K562 (cell line): ENCODE results near the gene GYS1. TPM values are rescaled to one million over a fixed set of nuclear protein-coding genes. Genes with fewer than 3 reads are reported as not detected.

Experiments used
- BRD4 ChIP-seq: fragments of 200-600 bp; sonication (generic); IDR thresholded peaks from 2 replicates; pipeline ENCODE4 v1.6.1; 2017; ENCODE audit warnings: inconsistent platforms
- CSDE1 ChIP-seq, 2 experiments: fragments of 450-650 bp; IDR thresholded peaks; 2 replicates each; pipeline ENCODE4 v1.6.1; 2016; ENCODE audit warnings: mild to moderate bottlenecking in 1 of 2
- EGR1 ChIP-seq: fragments of 450-650 bp; conservative IDR thresholded peaks from 2 replicates; pipeline ENCODE4 v1.6.1; 2017; ENCODE audit warnings: mild to moderate bottlenecking
- ELF1 ChIP-seq: fragments of 200-800 bp; sonication (Bioruptor generic); IDR thresholded peaks from 2 replicates; pipeline ENCODE4 v1.6.1; 2016; ENCODE audit warnings: missing genetic modification characterization, missing compliant biosample characterization
- KDM5B ChIP-seq: fragments of 200-600 bp; sonication (generic); IDR thresholded peaks from 2 replicates; pipeline ENCODE4 v1.6.1; 2012; ENCODE audit warnings: low read depth, mild to moderate bottlenecking, moderate library complexity, low read length, control low read depth, inconsistent platforms; ENCODE audit not compliant: insufficient replicate concordance
- MTA2 ChIP-seq: fragments of 450-650 bp; IDR thresholded peaks from 2 replicates; pipeline ENCODE4 v1.6.1; 2016; ENCODE audit warnings: low read depth
- NONO ChIP-seq, 2 experiments: fragments of 200-400 bp in 1 of 2; fragments of 450-650 bp in 1 of 2; formaldehyde crosslinking in 1 of 2; IDR thresholded peaks; 2 replicates each; pipeline ENCODE4 v1.6.1; 2017; ENCODE audit warnings: low read depth in 2 of 2, mild to moderate bottlenecking in 2 of 2, moderate library complexity in 2 of 2, low read length in 1 of 2
- SRSF3 ChIP-seq: fragments of 200-400 bp; formaldehyde crosslinking; IDR thresholded peaks from 2 replicates; pipeline ENCODE4 v1.6.1; 2016; ENCODE audit warnings: mild to moderate bottlenecking, low read length, moderate library complexity; ENCODE audit not compliant: insufficient read depth
- TAF1 ChIP-seq: IDR thresholded peaks from 2 replicates; pipeline ENCODE4 v1.6.1; 2011; ENCODE audit warnings: mild to moderate bottlenecking, low read length, moderate library complexity; ENCODE audit not compliant: insufficient read depth, control insufficient read depth, severe bottlenecking; ENCODE audit errors: extremely low read depth
- TCF3 ChIP-seq: sonication (generic); formaldehyde crosslinking; IDR thresholded peaks from 2 replicates; pipeline ENCODE4 v1.4.0; 2020; ENCODE audit warnings: mild to moderate bottlenecking, missing genetic modification reagents
- TRIM25 ChIP-seq: fragments of 450-650 bp; IDR thresholded peaks from 2 replicates; pipeline ENCODE4 v1.7.0; 2016; ENCODE audit warnings: borderline replicate concordance
- ZNF282 ChIP-seq: sonication (generic); formaldehyde crosslinking; IDR thresholded peaks from 2 replicates; pipeline ENCODE4 v1.8.1; 2023; ENCODE audit warnings: missing genetic modification reagents
- polyA plus RNA-seq, 8 experiments: library from polyadenylated mRNA; depleted of rRNA in 4 of 8; stranded (reverse) in 5 of 8; unstranded in 3 of 8; fragments of >200 nt; fragmentation: Nextera tagmentation in 2 of 8; fragmentation: Illumina TruSeq in 1 of 8; extraction: Ambion mirVana in 2 of 8; extraction: Trizol in 1 of 8; gene quantifications; 2 replicates each; pipeline versions ENCODE4 v1.2.1 to v1.2.3, GENCODE V29; 2011 to 2014; ENCODE audit warnings: inconsistent platforms in 1 of 8, missing spikeins in 1 of 8
- total RNA-seq, 7 experiments: library from RNA; depleted of rRNA in 6 of 7; stranded (reverse); fragments of >200 nt in 6 of 7; fragmentation: Illumina TruSeq in 2 of 7; extraction: Trizol in 2 of 7; gene quantifications; 2 replicates each; pipeline versions ENCODE4 v1.2.1 to v1.2.3, GENCODE V29; 2011 to 2021; ENCODE audit warnings: low replicate concordance in 1 of 7
- TF ChIP-seq, protein P1 (sequence below): fragments of 450-650 bp; IDR thresholded peaks from 2 replicates; pipeline ENCODE4 v1.6.1; 2017; ENCODE audit warnings: antibody characterized with exemption

Gene GYS1
- total and polyA plus RNA-seq, 9 of the 15 experiments (the other 6 are each of a cell fraction or from before 2014, with no cell fraction given), result 1.9 to 31.1 (median 15.2) TPM

GRCh38 chr19:48954595-48955307, 38.4 kb downstream of the GYS1 start, which contains the start of gene BAX (continued):
- peak; percentile 59 for TF ChIP-seq TAF1
- peak; percentile 53 for TF ChIP-seq TCF3
- TF ChIP-seq ZNF282 (CRISPR knock-in tag), result no peak
- TF ChIP-seq ELF1, result no peak
- TF ChIP-seq, protein P1, sequence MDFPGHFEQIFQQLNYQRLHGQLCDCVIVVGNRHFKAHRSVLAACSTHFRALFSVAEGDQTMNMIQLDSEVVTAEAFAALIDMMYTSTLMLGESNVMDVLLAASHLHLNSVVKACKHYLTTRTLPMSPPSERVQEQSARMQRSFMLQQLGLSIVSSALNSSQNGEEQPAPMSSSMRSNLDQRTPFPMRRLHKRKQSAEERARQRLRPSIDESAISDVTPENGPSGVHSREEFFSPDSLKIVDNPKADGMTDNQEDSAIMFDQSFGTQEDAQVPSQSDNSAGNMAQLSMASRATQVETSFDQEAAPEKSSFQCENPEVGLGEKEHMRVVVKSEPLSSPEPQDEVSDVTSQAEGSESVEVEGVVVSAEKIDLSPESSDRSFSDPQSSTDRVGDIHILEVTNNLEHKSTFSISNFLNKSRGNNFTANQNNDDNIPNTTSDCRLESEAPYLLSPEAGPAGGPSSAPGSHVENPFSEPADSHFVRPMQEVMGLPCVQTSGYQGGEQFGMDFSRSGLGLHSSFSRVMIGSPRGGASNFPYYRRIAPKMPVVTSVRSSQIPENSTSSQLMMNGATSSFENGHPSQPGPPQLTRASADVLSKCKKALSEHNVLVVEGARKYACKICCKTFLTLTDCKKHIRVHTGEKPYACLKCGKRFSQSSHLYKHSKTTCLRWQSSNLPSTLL, result no peak
- TF ChIP-seq NONO (IDR thresholded peaks at IDR 0.05; ENCODE audit: low read depth in 2 of 2, low read length in 1 of 2), result peak in 1 of 2 experiments; percentile 62; a peak in 1 of 4 replicates
- TF ChIP-seq TRIM25, result no peak
- no peak for TF ChIP-seq CSDE1 (IDR thresholded peaks at IDR 0.05)
- peak; percentile 58 for TF ChIP-seq KDM5B
- peak; percentile 80 for TF ChIP-seq EGR1
- TF ChIP-seq BRD4, result no peak
- no peak for TF ChIP-seq MTA2
- no peak for TF ChIP-seq SRSF3
